Left lung (tissue), 10 donors: ENCODE results near the gene RASL10B. TPM values are rescaled to one million over a fixed set of nuclear protein-coding genes. Genes with fewer than 3 reads are reported as not detected.

ENCODE experiments used
- ATAC-seq: fragments of 200-7000 bp; cut with Tn5 transposase; one replicate; pipeline ENCODE4 v1.9.1; 2020; ENCODE audit warnings: moderate library complexity
- DNase-seq, 4 donors: peaks; one replicate each; pipeline ENCODE4 v3.0.0-alpha.2; 2013 to 2020
- H3K27ac ChIP-seq, 2 donors: fragments of 200-600 bp; sonication (generic) in 1 of 2; one replicate each; pipeline versions ENCODE4 v1.5.0 to v1.8.0; 2020 to 2021
- H3K27me3 ChIP-seq, 2 donors: fragments of 200-600 bp; sonication (generic) in 1 of 2; one replicate each; pipeline versions ENCODE4 v1.5.0 to v1.8.0; 2020 to 2021
- H3K36me3 ChIP-seq, 2 donors: fragments of 200-600 bp; sonication (generic) in 1 of 2; one replicate each; pipeline versions ENCODE4 v1.5.0 to v1.8.0; 2020 to 2021
- H3K4me1 ChIP-seq, 2 donors: fragments of 200-600 bp; one replicate each; pipeline ENCODE4 v1.8.0; 2021
- H3K4me3 ChIP-seq, 2 donors: fragments of 200-600 bp; sonication (generic) in 1 of 2; one replicate each; pipeline versions ENCODE4 v1.5.0 to v1.8.0; 2020 to 2021; ENCODE audit warnings: mild to moderate bottlenecking in 1 of 2
- H3K9me3 ChIP-seq, 2 donors: fragments of 200-600 bp; sonication (generic) in 1 of 2; one replicate each; pipeline versions ENCODE4 v1.5.0 to v1.8.0; 2020 to 2021
- intact Hi-C, 2 donors: fragments of 100-400 bp; cut with DNase I; formaldehyde crosslinking; loops; one replicate each; pipeline versions ENCODE4 v1.11.2 to v1.14.2; 2022
- polyA plus RNA-seq, 6 donors: library from polyadenylated mRNA; unstranded; fragments of 120-200 nt; gene quantifications; one replicate each; pipeline ENCODE4 v1.2.1, GENCODE V29; 2013; ENCODE audit not compliant: insufficient read length in 6 of 6
- total RNA-seq, 2 donors: library from RNA; stranded (reverse); fragmentation: NEBNext Ultra II Directional; extraction: Animal tissue kit (Norgen Biotek cat#: 25700); gene quantifications; one replicate each; pipeline ENCODE4 v1.2.1, GENCODE V29; 2021
- TF ChIP-seq, protein P1 (sequence below), 2 donors: fragments of 200-600 bp; sonication (generic) in 1 of 2; IDR thresholded peaks; one replicate each; pipeline versions ENCODE4 v1.5.0 to v1.8.0; 2021; ENCODE audit warnings: antibody characterized with exemption in 2 of 2
- donor health status: DM: no; HTN: yes; CAD: no.
- donor health status: DM: no; HTN: no; CAD: no.

Gene RASL10B
- total and polyA plus RNA-seq, 8 donors, result 0.52 to 3.4 (median 3.0) TPM

DNA sequence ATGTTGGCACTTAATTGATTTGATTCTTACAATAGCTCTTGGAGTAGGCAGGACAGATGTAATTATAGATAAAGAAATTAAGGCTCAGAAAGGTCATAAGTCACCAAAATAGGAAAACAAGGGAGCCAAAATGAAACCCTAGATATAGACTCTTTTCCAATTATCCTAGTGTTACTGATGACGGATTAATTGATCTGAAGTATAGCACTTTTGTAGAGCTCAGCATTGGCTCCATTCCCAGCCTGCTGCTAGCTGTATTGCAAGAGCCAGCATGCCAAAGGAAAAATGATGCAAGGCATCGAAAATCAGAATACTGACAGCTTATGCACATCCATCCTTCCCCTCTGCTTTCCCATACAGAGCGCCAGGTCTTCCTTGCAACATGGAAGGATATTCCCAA lies 21.6 kb upstream of the RASL10B start:
- intact Hi-C loops, result no loop called here
- Histone ChIP-seq H3K9me3 (no peaks in the 10 kb centered on the region), H3K4me3 (no peak overlapping the region), H3K4me1 (peaks cover 5 to 14% of the 10 kb centered on the region in 2 donors), H3K27me3 (no peaks in the 10 kb centered on the region), H3K36me3 (peaks cover 0 to 51% of the 10 kb centered on the region in 2 donors), H3K27ac (no peak overlapping the region)
- ATAC-seq (no peak), DNase-seq (no peak)
- TF ChIP-seq, protein P1, sequence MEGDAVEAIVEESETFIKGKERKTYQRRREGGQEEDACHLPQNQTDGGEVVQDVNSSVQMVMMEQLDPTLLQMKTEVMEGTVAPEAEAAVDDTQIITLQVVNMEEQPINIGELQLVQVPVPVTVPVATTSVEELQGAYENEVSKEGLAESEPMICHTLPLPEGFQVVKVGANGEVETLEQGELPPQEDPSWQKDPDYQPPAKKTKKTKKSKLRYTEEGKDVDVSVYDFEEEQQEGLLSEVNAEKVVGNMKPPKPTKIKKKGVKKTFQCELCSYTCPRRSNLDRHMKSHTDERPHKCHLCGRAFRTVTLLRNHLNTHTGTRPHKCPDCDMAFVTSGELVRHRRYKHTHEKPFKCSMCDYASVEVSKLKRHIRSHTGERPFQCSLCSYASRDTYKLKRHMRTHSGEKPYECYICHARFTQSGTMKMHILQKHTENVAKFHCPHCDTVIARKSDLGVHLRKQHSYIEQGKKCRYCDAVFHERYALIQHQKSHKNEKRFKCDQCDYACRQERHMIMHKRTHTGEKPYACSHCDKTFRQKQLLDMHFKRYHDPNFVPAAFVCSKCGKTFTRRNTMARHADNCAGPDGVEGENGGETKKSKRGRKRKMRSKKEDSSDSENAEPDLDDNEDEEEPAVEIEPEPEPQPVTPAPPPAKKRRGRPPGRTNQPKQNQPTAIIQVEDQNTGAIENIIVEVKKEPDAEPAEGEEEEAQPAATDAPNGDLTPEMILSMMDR (IDR thresholded peaks at IDR 0.05), result no peak

DNA sequence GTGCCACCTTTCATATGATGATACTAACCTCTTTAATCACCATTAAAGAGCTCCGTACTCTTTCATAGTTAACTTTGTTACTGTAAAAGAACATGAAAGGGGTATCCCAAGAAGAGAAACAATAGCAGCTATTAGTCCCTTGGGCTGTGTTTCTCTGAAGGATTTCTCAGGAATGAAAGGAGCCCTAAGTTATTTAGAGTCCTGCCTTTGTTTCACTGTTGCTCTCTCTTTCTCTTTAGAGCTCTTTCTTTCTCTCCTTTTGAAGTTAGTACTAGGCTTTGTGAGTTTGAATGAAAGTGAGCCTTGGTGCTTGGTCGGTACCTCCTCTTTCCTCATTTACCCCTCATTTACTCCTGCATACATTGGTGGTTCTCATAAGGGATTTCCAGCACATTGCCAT lies 20.5 kb upstream of the RASL10B start:
- H3K27ac ChIP-seq, result no peak overlapping the region
- peaks cover 0 to 62% of the 10 kb centered on the region in 2 donors for H3K36me3 ChIP-seq
- no peaks in the 10 kb centered on the region for H3K9me3 ChIP-seq
- intact Hi-C loops, result no loop called here
- TF ChIP-seq, protein P1 (IDR thresholded peaks at IDR 0.05), result no peak
- H3K4me3 ChIP-seq, result no peak overlapping the region
- ATAC-seq (no peak), DNase-seq (no peak)
- H3K27me3 ChIP-seq, result no peaks in the 10 kb centered on the region
- H3K4me1 ChIP-seq, result peaks cover 5 to 14% of the 10 kb centered on the region in 2 donors

GRCh38 chr17:35713069-35713728 lies 18.2 kb upstream of the RASL10B start:
- Histone ChIP-seq H3K27me3 (no peaks in the 10 kb centered on the region), H3K9me3 (no peaks in the 10 kb centered on the region), H3K4me1 (peaks cover 14 to 25% of the 10 kb centered on the region in 2 donors), H3K36me3 (peaks cover 0 to 77% of the 10 kb centered on the region in 2 donors), H3K27ac (no peak overlapping the region), H3K4me3 (no peak overlapping the region)
- intact Hi-C loops, result no loop called here
- TF ChIP-seq, protein P1 (IDR thresholded peaks at IDR 0.05), result no peak
- DNase-seq (no peak), ATAC-seq (peak; percentile 45)

DNA sequence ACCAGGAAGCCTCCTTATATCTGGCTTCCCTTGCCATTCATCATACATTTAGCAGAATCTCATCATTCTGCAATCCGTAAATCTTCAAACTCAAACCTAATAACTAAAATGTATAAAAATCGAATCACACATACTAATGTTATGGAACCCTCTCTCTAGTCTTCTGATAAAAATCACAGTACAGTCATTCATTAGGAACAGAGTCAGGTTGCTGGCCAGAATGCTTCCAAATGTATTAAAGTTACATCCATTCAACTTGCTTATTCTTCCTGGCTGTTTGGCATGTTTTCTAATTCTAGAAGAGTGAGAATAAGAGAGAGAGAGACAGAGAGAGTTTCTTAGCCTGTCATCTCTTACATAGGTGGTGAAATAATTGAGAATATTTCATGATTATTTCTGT lies 16.5 kb upstream of the RASL10B start:
- ATAC-seq, result no peak
- no peak overlapping the region for H3K4me3 ChIP-seq

GRCh38 chr17:35715416-35715815 lies 16.0 kb upstream of the RASL10B start:
- Histone ChIP-seq H3K9me3 (no peaks in the 10 kb centered on the region), H3K27me3 (no peaks in the 10 kb centered on the region), H3K27ac (no peak overlapping the region), H3K4me1 (peaks cover 14 to 15% of the 10 kb centered on the region in 2 donors), H3K36me3 (peaks cover 0 to 67% of the 10 kb centered on the region in 2 donors), H3K4me3 (no peak overlapping the region)
- intact Hi-C loops, result no loop called here
- ATAC-seq, result no peak
- TF ChIP-seq, protein P1 (IDR thresholded peaks at IDR 0.05), result no peak
- no peak for DNase-seq

More for the DNA sequence above, 16.5 kb upstream of the RASL10B start:
- TF ChIP-seq, protein P1 (IDR thresholded peaks at IDR 0.05), result no peak
- H3K9me3 ChIP-seq, result no peaks in the 10 kb centered on the region
- H3K27ac ChIP-seq, result no peak overlapping the region
- H3K27me3 ChIP-seq, result no peaks in the 10 kb centered on the region
- peaks cover 0 to 71% of the 10 kb centered on the region in 2 donors for H3K36me3 ChIP-seq
- H3K4me1 ChIP-seq, result peaks cover 14 to 15% of the 10 kb centered on the region in 2 donors
- DNase-seq, result no peak
- intact Hi-C loops, result no loop called here
